ENCODE data around the gene HAPLN3.
"Not testable (repeated sequence)": the region's sequence is repeated elsewhere in the genome, so short reads cannot be mapped to it uniquely, and the experiment has no call there.

DNA sequence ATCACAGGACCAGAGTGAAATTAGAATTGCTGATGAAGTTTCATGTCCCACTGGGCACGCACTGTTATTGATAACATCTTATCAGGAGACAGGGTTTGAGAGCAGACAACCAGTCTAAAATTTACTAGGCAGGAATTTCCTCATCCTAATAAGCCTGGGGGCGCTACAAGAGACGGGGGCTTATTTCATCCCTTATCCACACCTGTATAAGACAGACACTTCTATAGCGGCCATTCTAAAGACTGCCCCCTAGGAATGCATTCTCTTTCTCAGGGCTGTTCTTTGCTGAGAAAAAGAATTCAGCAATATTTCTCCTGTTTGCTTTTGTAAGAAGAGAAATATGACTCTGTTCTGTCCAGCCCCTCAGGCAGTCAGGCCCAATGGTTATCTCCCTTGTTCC lies 39.1 kb upstream of the HAPLN3 start:
- TF ChIP-seq, protein P1, sequence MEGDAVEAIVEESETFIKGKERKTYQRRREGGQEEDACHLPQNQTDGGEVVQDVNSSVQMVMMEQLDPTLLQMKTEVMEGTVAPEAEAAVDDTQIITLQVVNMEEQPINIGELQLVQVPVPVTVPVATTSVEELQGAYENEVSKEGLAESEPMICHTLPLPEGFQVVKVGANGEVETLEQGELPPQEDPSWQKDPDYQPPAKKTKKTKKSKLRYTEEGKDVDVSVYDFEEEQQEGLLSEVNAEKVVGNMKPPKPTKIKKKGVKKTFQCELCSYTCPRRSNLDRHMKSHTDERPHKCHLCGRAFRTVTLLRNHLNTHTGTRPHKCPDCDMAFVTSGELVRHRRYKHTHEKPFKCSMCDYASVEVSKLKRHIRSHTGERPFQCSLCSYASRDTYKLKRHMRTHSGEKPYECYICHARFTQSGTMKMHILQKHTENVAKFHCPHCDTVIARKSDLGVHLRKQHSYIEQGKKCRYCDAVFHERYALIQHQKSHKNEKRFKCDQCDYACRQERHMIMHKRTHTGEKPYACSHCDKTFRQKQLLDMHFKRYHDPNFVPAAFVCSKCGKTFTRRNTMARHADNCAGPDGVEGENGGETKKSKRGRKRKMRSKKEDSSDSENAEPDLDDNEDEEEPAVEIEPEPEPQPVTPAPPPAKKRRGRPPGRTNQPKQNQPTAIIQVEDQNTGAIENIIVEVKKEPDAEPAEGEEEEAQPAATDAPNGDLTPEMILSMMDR (conservative IDR thresholded peaks at IDR 0.05; ENCODE audit: low read length): not testable (repeated sequence)
- TF ChIP-seq EZH2phosphoT487 (IDR thresholded peaks at IDR 0.05; ENCODE audit: borderline replicate concordance): not testable (repeated sequence)
